Ascending aorta (tissue), 2 donors: ENCODE results near the gene F2RL3. TPM values are rescaled to one million over a fixed set of nuclear protein-coding genes. Genes with fewer than 3 reads are reported as not detected.

Experiments used
- DNase-seq, 2 donors: peaks; one replicate each; pipeline ENCODE4 v3.0.0-alpha.2; 2019; ENCODE audit warnings: low spot score in 2 of 2
- H3K27ac ChIP-seq, 2 donors: fragments of 200-600 bp; sonication (generic); one replicate each; pipeline ENCODE4 v1.5.1; 2016 to 2017; ENCODE audit warnings: mild to moderate bottlenecking in 1 of 2
- H3K27me3 ChIP-seq: fragments of 200-600 bp; sonication (generic); one replicate; pipeline ENCODE4 v1.5.1; 2017
- H3K36me3 ChIP-seq, 2 donors: fragments of 200-600 bp; sonication (generic); one replicate each; pipeline ENCODE4 v1.5.1; 2016
- H3K4me1 ChIP-seq, 2 donors: fragments of 200-600 bp; sonication (generic); one replicate each; pipeline ENCODE4 v1.5.1; 2016 to 2017; ENCODE audit warnings: mild to moderate bottlenecking in 1 of 2
- H3K4me3 ChIP-seq, 2 donors: fragments of 200-600 bp; sonication (generic); one replicate each; pipeline ENCODE4 v1.5.1; 2016 to 2017; ENCODE audit warnings: mild to moderate bottlenecking in 1 of 2
- H3K9me3 ChIP-seq, 2 donors: fragments of 200-600 bp; sonication (generic); one replicate each; pipeline ENCODE4 v1.5.1; 2016
- CTCF ChIP-seq, 3 experiments: fragments of 200-600 bp in 2 of 3; fragments of 450-650 bp in 1 of 3; sonication (generic) in 2 of 3; IDR thresholded peaks; one replicate each; pipeline ENCODE4 v1.5.1; 2016 to 2019; ENCODE audit warnings: antibody characterized with exemption in 3 of 3, mild to moderate bottlenecking in 1 of 3, moderate library complexity in 1 of 3
- intact Hi-C: fragments of 100-400 bp; cut with DNase I; formaldehyde crosslinking; loops from one replicate; pipeline ENCODE4 v1.15.1; 2023
- total RNA-seq: library from RNA; depleted of rRNA; stranded (reverse); fragments of >200 nt; gene quantifications from one replicate; pipeline ENCODE4 v1.1.0, GENCODE V29; 2016

Gene F2RL3
- total RNA-seq: 7.6 TPM

GRCh38 chr19:16888629-16889365, at the start of gene F2RL3:
TSS of gene F2RL3 (plus strand) at chr19:16888999. CDS start at chr19:16889190, 191 bp downstream.
- Histone ChIP-seq H3K9me3 (no peaks in the 10 kb centered on the region), H3K27ac (peak within 1 kb of the TSS in 1 of 2 donors; percentile 7), H3K36me3 (no peaks in the 10 kb centered on the region), H3K27me3 (no peaks in the 10 kb centered on the region), H3K4me3 (peak within 1 kb of the TSS in 1 of 2 donors; percentile 26), H3K4me1 (no peaks in the 10 kb centered on the region)
- TF ChIP-seq CTCF (IDR thresholded peaks at IDR 0.05): no peak
- intact Hi-C loops: no loop called here
- no peak for DNase-seq

- H3K4me3 ChIP-seq: no peak overlapping the region
- DNase-seq: no peak
- no peaks in the 10 kb centered on the region for H3K9me3 ChIP-seq
- no peaks in the 10 kb centered on the region for H3K4me1 ChIP-seq
- no peak overlapping the region for H3K27ac ChIP-seq
- intact Hi-C loops: no loop called here
- peaks cover 51 to 88% of the 10 kb centered on the region in 2 donors for H3K36me3 ChIP-seq
- no peaks in the 10 kb centered on the region for H3K27me3 ChIP-seq
- TF ChIP-seq CTCF (IDR thresholded peaks at IDR 0.05): no peak
These were observed 47.3 kb upstream of the F2RL3 start for GRCh38 chr19:16841391-16841926.

- peaks cover 83 to 99% of the 10 kb centered on the region in 2 donors for H3K36me3 ChIP-seq
- no peak for DNase-seq
- H3K4me3 ChIP-seq: no peak overlapping the region
- no peaks in the 10 kb centered on the region for H3K27me3 ChIP-seq
- H3K9me3 ChIP-seq: no peaks in the 10 kb centered on the region
- no peak for TF ChIP-seq CTCF (IDR thresholded peaks at IDR 0.05)
- no peak overlapping the region for H3K27ac ChIP-seq
- intact Hi-C loops: no loop called here
- no peaks in the 10 kb centered on the region for H3K4me1 ChIP-seq
These were observed 41.9 kb upstream of the F2RL3 start for GRCh38 chr19:16846901-16847300.

- H3K27me3 ChIP-seq: no peaks in the 10 kb centered on the region
- H3K4me1 ChIP-seq: no peaks in the 10 kb centered on the region
- H3K27ac ChIP-seq: no peak overlapping the region
- DNase-seq: no peak
- no peak overlapping the region for H3K4me3 ChIP-seq
- H3K9me3 ChIP-seq: no peaks in the 10 kb centered on the region
- peaks cover 83 to 99% of the 10 kb centered on the region in 2 donors for H3K36me3 ChIP-seq
- intact Hi-C loops: no loop called here
- no peak for TF ChIP-seq CTCF (IDR thresholded peaks at IDR 0.05)
These were observed 41.4 kb upstream of the F2RL3 start for GRCh38 chr19:16847430-16847829.

- intact Hi-C loops: no loop called here
- Histone ChIP-seq H3K36me3 (peaks cover 88 to 99% of the 10 kb centered on the region in 2 donors), H3K27ac (no peak overlapping the region), H3K4me1 (no peaks in the 10 kb centered on the region), H3K9me3 (no peaks in the 10 kb centered on the region), H3K4me3 (no peak overlapping the region), H3K27me3 (no peaks in the 10 kb centered on the region)
- no peak for TF ChIP-seq CTCF (IDR thresholded peaks at IDR 0.05)
- no peak for DNase-seq
These were observed 39.6 kb upstream of the F2RL3 start for GRCh38 chr19:16849168-16849567.
